Sigmoid colon (tissue), 7 donors: ENCODE data around the gene DNASE1. TPM values are rescaled to one million over a fixed set of nuclear protein-coding genes. Genes with fewer than 3 reads are reported as not detected.

Experiments used
- DNase-seq: peaks from one replicate; pipeline ENCODE4 v3.0.0-alpha.2; 2019
- H3K27ac ChIP-seq, 4 donors: fragments of 200-600 bp; sonication (generic); one replicate each; pipeline ENCODE4 v1.5.1; 2016 to 2019; ENCODE audit warnings: mild to moderate bottlenecking in 1 of 4
- H3K27me3 ChIP-seq, 3 donors: fragments of 200-600 bp; sonication (generic); one replicate each; pipeline ENCODE4 v1.5.1; 2019; ENCODE audit warnings: mild to moderate bottlenecking in 1 of 3
- H3K36me3 ChIP-seq, 4 donors: fragments of 200-600 bp; sonication (generic); one replicate each; pipeline ENCODE4 v1.5.1; 2016 to 2019
- H3K4me1 ChIP-seq, 4 donors: fragments of 200-600 bp; sonication (generic); one replicate each; pipeline ENCODE4 v1.5.1; 2017 to 2019
- H3K4me3 ChIP-seq, 4 donors: fragments of 200-600 bp; sonication (generic); one replicate each; pipeline ENCODE4 v1.5.1; 2017 to 2019; ENCODE audit warnings: mild to moderate bottlenecking in 2 of 4, moderate library complexity in 1 of 4
- H3K9me3 ChIP-seq, 4 donors: fragments of 200-600 bp in 3 of 4; sonication (generic) in 3 of 4; one replicate each; pipeline versions ENCODE4 v1.5.1 to v1.6.1; 2013 to 2019
- EP300 ChIP-seq, 4 donors: sonication (generic); formaldehyde crosslinking; IDR thresholded peaks; one replicate each; pipeline ENCODE4 v1.6.1; 2017; ENCODE audit warnings: antibody characterized with exemption in 4 of 4
- POLR2A ChIP-seq, 2 donors: fragments of 450-650 bp; IDR thresholded peaks; one replicate each; pipeline ENCODE4 v1.6.1; 2016; ENCODE audit warnings: antibody characterized with exemption in 2 of 2, mild to moderate bottlenecking in 2 of 2, moderate library complexity in 2 of 2
- POLR2AphosphoS5 ChIP-seq, 4 donors: sonication (generic); formaldehyde crosslinking; IDR thresholded peaks; one replicate each; pipeline ENCODE4 v1.6.1; 2017; ENCODE audit warnings: antibody characterized with exemption in 4 of 4
- WGBS, 2 donors: extraction: QIAGEN DNeasy Blood & Tissue Kit; methylation state at CpG; one replicate each; pipeline ENCODE4 v1.1.7; 2013; 5-methylcytosine and 5-hydroxymethylcytosine counted together
- intact Hi-C: fragments of 100-400 bp; cut with DNase I; formaldehyde crosslinking; loops from one replicate; pipeline ENCODE4 v1.15.1; 2023
- polyA plus RNA-seq, 3 donors: library from polyadenylated mRNA; stranded (reverse); fragments of 200-250 nt; gene quantifications; one replicate each; pipeline ENCODE4 v1.2.3, GENCODE V29; 2013
- total RNA-seq, 4 donors: library from RNA; depleted of rRNA; stranded (reverse); fragments of >200 nt; gene quantifications; one replicate each; pipeline ENCODE4 v1.1.0, GENCODE V29; 2016
- TF ChIP-seq, protein P1 (sequence below), 4 experiments: fragments of 450-650 bp in 3 of 4; fragments of 200-600 bp in 1 of 4; IDR thresholded peaks; one replicate each; pipeline ENCODE4 v1.5.1; 2016 to 2019; ENCODE audit warnings: antibody characterized with exemption in 4 of 4, mild to moderate bottlenecking in 3 of 4, moderate library complexity in 2 of 4
- donor health status: healthy with polysubstance abuse.
- donor health status: Bipolar disorder and iron deficiency.
- donor health status: healthy.

The DNASE1 gene
- total and polyA plus RNA-seq, 7 donors, result 1.2 to 22.4 (median 10.7) TPM

DNA sequence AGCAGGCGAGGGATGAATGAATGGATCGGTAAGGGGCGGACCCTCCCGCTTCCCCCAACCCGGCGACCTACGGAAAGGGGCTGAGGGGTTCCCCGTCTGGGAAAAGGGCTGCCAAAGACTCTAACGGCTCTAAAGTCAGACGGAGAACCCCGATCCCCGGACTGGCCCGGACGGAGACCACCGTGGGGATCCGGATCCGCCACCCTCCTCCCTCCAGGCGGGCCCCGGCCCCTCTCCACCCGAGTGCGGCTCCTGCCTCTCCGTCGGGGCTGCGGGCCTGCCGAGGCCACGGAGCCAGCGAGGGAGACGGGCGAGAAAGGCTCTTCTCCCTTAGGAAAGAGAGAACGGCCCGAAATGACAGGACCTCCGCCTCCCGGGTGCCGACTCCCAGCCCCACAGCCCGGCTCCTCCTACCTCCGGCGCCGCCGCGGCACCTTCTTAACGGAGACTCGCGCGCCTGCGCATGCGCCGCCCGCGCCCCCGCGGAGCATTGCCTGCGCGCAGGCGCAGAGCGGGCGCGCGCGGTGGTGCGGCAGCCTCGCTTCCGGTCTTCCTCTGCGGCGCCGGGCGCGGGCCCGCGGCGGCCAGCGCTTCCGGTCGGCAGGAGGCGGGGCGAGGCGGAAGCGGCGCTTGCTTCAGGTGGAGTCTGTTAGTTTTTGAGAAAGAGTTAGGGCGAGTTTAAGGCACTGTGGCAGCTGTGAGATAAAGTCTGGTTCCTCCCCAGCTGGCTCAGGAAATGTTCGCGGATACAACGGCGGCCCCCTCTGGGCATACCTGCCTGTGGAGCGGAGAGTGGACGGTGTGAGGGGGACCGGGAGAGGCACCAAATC is 43.1 kb upstream of the DNASE1 start, which contains the start of gene SLX4:
TSS of gene SLX4 (minus strand) at position 461 of the 830 bp plus-strand sequence. CDS start 2,642 bp downstream, outside the sequence.
- TF ChIP-seq POLR2A (IDR thresholded peaks at IDR 0.05) (peak in 1 of 2 donors; percentile 36), EP300 (IDR thresholded peaks at IDR 0.05) (no peak), POLR2AphosphoS5 (IDR thresholded peaks at IDR 0.05) (peak; percentile 57 to 81 (median 69))
- TF ChIP-seq, protein P1, sequence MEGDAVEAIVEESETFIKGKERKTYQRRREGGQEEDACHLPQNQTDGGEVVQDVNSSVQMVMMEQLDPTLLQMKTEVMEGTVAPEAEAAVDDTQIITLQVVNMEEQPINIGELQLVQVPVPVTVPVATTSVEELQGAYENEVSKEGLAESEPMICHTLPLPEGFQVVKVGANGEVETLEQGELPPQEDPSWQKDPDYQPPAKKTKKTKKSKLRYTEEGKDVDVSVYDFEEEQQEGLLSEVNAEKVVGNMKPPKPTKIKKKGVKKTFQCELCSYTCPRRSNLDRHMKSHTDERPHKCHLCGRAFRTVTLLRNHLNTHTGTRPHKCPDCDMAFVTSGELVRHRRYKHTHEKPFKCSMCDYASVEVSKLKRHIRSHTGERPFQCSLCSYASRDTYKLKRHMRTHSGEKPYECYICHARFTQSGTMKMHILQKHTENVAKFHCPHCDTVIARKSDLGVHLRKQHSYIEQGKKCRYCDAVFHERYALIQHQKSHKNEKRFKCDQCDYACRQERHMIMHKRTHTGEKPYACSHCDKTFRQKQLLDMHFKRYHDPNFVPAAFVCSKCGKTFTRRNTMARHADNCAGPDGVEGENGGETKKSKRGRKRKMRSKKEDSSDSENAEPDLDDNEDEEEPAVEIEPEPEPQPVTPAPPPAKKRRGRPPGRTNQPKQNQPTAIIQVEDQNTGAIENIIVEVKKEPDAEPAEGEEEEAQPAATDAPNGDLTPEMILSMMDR (IDR thresholded peaks at IDR 0.05), result no peak
- Histone ChIP-seq H3K36me3 (no peaks in the 10 kb centered on the region), H3K4me1 (peaks cover 0 to 24% (median 16%) of the 10 kb centered on the region in 4 donors), H3K27me3 (no peaks in the 10 kb centered on the region), H3K4me3 (peak within 1 kb of the TSS; percentile 85 to 98 (median 94)), H3K9me3 (no peaks in the 10 kb centered on the region), H3K27ac (peak within 1 kb of the TSS; percentile 71 to 88 (median 82))
- peak; percentile 95 for DNase-seq
- intact Hi-C loops, result loop anchor here (5.0 to 10.0 kb wide), 3 partner anchors 87 to 304 kb away; partner anchors contain the start of genes CREBBP, TIGD7 and ZNF75A
- 0% methylated on average over 86 of the region's 86 CpGs for WGBS, 2 donors

- WGBS, 2 donors, result 75 to 82% methylated on average over 34 of the region's 34 CpGs
- Histone ChIP-seq H3K36me3 (no peaks in the 10 kb centered on the region), H3K4me1 (peaks cover 0 to 24% (median 16%) of the 10 kb centered on the region in 4 donors), H3K27ac (no peak overlapping the region), H3K27me3 (no peaks in the 10 kb centered on the region), H3K9me3 (no peaks in the 10 kb centered on the region), H3K4me3 (peak overlapping the region; percentile 81 to 98 (median 90))
- TF ChIP-seq EP300 (IDR thresholded peaks at IDR 0.05) (no peak), POLR2A (IDR thresholded peaks at IDR 0.05) (no peak), POLR2AphosphoS5 (IDR thresholded peaks at IDR 0.05) (no peak)
- TF ChIP-seq, protein P1 (IDR thresholded peaks at IDR 0.05), result no peak
- intact Hi-C loops, result loop anchor here (5.0 to 10.0 kb wide), 3 partner anchors 88 to 305 kb away; partner anchors contain the start of genes CREBBP, TIGD7 and ZNF75A
- no peak for DNase-seq
Measured at GRCh38 chr16:3612510-3613466, 41.7 kb upstream of the DNASE1 start.

GRCh38 chr16:3618769-3619141 is 35.7 kb upstream of the DNASE1 start:
- TF ChIP-seq POLR2A (IDR thresholded peaks at IDR 0.05), result no peak
- TF ChIP-seq POLR2AphosphoS5 (IDR thresholded peaks at IDR 0.05), result no peak
- no peak for TF ChIP-seq EP300 (IDR thresholded peaks at IDR 0.05)
- TF ChIP-seq, protein P1 (IDR thresholded peaks at IDR 0.05), result no peak
- H3K27ac ChIP-seq, result no peak overlapping the region
- no peak overlapping the region for H3K4me3 ChIP-seq
- H3K4me1 ChIP-seq, result no peaks in the 10 kb centered on the region
- WGBS, 2 donors, result 76 to 84% methylated on average over 3 of the region's 3 CpGs
- no peaks in the 10 kb centered on the region for H3K27me3 ChIP-seq
- no peaks in the 10 kb centered on the region for H3K36me3 ChIP-seq
- intact Hi-C loops, result loop anchor here (10.0 kb wide), 1 partner anchor 94 kb away; no protein-coding TSS in a partner anchor
- H3K9me3 ChIP-seq, result no peaks in the 10 kb centered on the region
- DNase-seq, result no peak

GRCh38 chr16:3623642-3624041 is 30.8 kb upstream of the DNASE1 start:
- H3K27me3 ChIP-seq, result no peaks in the 10 kb centered on the region
- no peaks in the 10 kb centered on the region for H3K36me3 ChIP-seq
- TF ChIP-seq, protein P1 (IDR thresholded peaks at IDR 0.05), result no peak
- TF ChIP-seq EP300 (IDR thresholded peaks at IDR 0.05) (no peak), POLR2AphosphoS5 (IDR thresholded peaks at IDR 0.05) (no peak), POLR2A (IDR thresholded peaks at IDR 0.05) (no peak)
- WGBS, 2 donors, result 84 to 90% methylated on average over 3 of the region's 3 CpGs
- no peaks in the 10 kb centered on the region for H3K4me1 ChIP-seq
- no peaks in the 10 kb centered on the region for H3K9me3 ChIP-seq
- no peak overlapping the region for H3K4me3 ChIP-seq
- no peak overlapping the region for H3K27ac ChIP-seq
- intact Hi-C loops, result no loop called here
- no peak for DNase-seq
